HG03432 (cell line): ENCODE data around the gene FMNL3.
"Not testable (repeated sequence)": the region's sequence is repeated elsewhere in the genome, so short reads cannot be mapped to it uniquely, and the experiment has no call there.

Experiments
- ATAC-seq: cut with Tn5 transposase; IDR thresholded peaks from one replicate; pipeline ENCODE4 v1.9.1; 2021; ENCODE audit warnings: mild to moderate bottlenecking, moderate library complexity; ENCODE audit not compliant: unreplicated experiment

The FMNL3 gene

GRCh38 chr12:49609875-49610154, 97.4 kb downstream of the FMNL3 start:
- no peak for ATAC-seq

- ATAC-seq: no peak
Observed at GRCh38 chr12:49609059-49609874, 97.9 kb downstream of the FMNL3 start.

- not testable (repeated sequence) for ATAC-seq
Observed at GRCh38 chr12:49605539-49605938, 101.7 kb downstream of the FMNL3 start, which contains the start of gene FAM186B. TSS of gene FAM186B (minus strand) at chr12:49605639. CDS start at chr12:49605477, 162 bp downstream.

GRCh38 chr12:49604856-49605255, 102.3 kb downstream of the FMNL3 start:
- no peak for ATAC-seq

DNA sequence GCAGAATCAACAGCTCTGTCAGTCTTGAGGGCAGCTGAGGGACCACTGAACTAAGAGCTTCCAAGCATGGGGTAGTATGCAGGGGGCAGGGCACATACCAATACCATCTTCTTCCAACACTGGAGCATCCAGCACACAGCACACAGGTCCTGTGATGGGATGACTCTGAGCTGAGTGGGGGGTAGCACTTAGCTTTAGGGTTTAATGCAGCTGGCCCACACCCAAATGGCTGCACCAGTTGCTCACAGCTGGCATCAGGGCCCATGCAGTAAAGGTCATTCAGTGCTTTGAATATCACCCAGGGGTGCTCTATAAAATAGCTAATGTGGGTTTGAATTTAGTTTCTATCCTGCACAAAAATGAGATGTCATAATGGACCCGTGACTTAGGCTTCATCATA, 103.5 kb downstream of the FMNL3 start:
- ATAC-seq: no peak

- ATAC-seq: no peak
Observed at GRCh38 chr12:49599961-49600360, 107.2 kb downstream of the FMNL3 start.

GRCh38 chr12:49598527-49598926, 108.7 kb downstream of the FMNL3 start:
- no peak for ATAC-seq

DNA sequence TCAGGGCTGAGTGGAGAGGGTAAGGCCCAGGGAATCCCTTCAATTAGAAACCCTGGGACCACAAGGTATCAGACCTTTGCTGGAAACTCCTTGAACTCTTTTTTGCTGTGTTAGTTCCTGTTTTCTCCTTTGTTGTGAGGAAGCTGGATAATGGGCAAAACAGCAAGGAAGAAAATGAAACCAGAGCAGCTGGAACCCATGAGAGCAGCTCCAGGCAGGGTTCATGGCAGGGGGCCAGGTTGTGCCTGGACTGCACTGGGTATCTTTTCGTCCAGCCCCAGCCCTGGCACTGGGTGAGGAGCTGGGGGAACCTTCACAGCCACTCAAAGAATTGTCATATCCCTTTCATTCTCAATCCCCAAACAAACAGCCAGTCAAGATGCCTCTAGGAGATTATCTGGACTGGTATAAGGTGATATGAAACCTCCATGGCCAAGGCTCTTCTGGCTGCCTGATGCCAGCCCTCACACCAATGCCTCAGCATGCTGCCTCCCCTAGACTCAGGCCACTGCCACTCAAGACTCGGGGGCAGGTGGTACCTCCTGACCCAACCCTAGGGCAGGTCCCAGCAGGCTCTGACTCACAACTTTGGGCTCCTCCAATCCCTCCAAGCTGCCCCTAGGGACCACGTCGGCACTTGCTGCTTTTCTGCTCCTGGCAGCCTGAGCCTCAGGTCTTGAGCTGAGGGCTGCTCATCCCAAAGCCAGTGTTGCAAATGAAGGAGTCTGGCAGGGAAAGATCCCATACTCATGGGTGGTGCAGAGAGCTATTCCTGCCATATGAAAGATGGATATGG, 118.3 kb downstream of the FMNL3 start:
- no peak for ATAC-seq

DNA sequence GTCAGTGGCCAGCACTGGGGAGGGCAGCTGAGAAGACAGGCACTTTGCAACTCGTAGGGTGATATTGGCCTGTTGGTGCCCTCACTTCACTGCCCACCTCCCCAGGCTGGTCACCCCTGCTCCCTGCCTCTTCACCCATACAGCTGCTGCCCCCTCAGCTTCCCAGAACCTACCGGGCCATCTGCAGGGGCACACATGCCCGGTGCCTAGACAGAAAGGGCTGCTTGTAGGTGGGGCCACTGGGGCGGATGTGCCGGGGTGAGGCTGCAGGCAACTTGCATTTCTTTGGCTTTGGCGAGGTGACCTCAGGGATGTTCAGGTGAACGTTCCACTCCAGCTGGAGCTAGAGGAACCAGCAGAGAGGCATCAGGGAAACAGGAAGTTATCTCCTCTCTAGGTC, 118.9 kb downstream of the FMNL3 start:
- no peak for ATAC-seq

DNA sequence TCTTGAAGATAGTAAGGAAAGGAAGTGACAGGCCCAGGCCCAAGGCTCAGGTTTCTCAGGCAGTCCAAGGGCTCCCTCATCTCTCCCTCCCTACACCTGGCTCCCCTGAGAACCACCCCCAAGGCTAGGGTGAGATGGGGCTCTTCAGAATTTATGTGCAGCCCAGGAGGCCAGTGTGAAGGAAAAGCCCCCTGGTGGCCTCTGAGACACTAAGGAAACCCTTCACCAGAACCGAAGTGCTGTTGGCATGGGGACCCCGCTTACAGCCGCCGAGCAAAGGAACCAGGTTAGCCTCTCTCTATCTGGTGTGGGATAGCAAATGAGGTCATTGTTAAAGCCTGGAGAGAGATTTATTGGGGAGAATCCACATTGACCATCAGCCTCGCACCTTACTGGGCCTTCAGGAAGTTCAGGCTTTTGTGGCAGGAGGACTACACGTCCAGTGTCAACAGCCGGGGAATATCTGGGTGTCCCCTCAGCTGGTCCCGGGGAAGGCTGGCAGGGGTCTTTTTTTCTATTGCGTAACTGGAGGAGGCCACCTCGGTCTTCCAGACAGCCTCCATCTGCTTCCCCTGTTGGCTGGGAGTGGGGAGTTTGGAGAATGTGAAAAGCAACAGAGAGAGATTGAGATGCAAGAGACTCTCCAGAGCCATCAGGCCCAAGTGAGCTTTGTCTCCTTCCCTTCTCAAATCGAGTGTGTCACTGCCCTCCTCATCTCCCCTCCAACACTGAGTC, 119.9 kb downstream of the FMNL3 start:
- ATAC-seq: no peak
